Measurements from ENCODE around the gene MRFAP1. TPM values are rescaled to one million over a fixed set of nuclear protein-coding genes. Genes with fewer than 3 reads are reported as not detected.

MRFAP1 gene
- total RNA-seq, 4 donors from 2014 or later = 116 to 338 (median 155) TPM

DNA sequence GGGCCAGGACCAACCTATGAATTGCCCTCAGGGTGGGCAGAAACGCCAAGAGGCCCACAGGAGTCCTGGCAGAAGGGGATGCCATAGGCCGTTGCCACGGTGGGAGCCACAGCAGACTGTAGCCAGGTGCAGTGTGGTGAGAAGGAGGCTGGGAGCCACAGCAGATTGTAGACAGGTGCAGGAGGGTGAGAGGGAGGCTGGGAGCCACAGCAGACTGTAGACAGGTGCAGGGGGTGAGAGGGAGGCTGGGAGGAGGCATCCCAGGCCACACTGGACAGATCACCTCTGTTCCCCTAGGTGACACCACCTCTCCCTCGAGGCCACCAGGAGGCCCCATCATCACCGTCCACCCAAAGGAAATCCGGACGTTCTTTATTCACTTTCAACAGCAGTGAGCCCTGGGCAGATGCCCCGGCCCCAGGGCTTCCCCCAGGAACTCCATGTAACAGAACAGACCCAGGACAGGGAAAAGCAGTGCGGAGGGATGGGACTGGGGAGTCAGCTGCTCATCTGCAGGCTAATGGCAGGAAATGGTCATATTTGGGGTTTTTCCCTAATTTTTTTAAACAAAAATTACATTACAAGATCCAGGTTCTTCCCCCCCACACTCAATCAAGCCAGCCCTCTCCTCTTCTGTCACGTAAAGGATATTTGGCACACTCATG lies 19.5 kb upstream of the MRFAP1 start:
- Histone ChIP-seq H3K27ac (no peak overlapping the region), H3K36me3 (peaks cover 0 to 45% (median 0%) of the 10 kb centered on the region in 3 donors), H3K27me3 (no peaks in the 10 kb centered on the region), H3K9me3 (no peaks in the 10 kb centered on the region), H3K4me1 (no peaks in the 10 kb centered on the region), H3K4me3 (no peak overlapping the region)
- no peak for TF ChIP-seq POLR2A (IDR thresholded peaks at IDR 0.05)
- TF ChIP-seq, protein P1, sequence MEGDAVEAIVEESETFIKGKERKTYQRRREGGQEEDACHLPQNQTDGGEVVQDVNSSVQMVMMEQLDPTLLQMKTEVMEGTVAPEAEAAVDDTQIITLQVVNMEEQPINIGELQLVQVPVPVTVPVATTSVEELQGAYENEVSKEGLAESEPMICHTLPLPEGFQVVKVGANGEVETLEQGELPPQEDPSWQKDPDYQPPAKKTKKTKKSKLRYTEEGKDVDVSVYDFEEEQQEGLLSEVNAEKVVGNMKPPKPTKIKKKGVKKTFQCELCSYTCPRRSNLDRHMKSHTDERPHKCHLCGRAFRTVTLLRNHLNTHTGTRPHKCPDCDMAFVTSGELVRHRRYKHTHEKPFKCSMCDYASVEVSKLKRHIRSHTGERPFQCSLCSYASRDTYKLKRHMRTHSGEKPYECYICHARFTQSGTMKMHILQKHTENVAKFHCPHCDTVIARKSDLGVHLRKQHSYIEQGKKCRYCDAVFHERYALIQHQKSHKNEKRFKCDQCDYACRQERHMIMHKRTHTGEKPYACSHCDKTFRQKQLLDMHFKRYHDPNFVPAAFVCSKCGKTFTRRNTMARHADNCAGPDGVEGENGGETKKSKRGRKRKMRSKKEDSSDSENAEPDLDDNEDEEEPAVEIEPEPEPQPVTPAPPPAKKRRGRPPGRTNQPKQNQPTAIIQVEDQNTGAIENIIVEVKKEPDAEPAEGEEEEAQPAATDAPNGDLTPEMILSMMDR (IDR thresholded peaks at IDR 0.05) = no peak
- DNase-seq = no peak

DNA sequence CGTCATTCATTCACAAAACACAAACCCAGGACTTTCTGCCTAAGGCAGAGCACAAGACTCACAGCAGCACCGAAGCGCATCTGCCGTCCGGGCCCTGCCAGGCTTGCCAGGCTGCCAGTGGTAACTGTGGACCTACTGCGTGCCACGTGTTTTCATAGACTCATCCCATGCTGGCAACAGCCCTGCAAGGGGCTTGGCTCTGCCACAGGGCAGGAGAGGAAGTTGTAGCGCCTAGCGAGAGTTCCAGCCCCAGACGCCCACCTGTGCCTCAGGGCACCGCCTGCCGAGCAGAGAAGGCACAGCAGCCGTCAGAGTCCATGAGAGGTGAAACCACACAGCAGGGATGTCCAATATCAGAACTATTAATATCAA lies 18.9 kb upstream of the MRFAP1 start:
- no peak for TF ChIP-seq POLR2A (IDR thresholded peaks at IDR 0.05)
- TF ChIP-seq, protein P1 (IDR thresholded peaks at IDR 0.05) = no peak
- no peak for DNase-seq
- H3K36me3 ChIP-seq = peaks cover 0 to 40% (median 0%) of the 10 kb centered on the region in 3 donors

DNA sequence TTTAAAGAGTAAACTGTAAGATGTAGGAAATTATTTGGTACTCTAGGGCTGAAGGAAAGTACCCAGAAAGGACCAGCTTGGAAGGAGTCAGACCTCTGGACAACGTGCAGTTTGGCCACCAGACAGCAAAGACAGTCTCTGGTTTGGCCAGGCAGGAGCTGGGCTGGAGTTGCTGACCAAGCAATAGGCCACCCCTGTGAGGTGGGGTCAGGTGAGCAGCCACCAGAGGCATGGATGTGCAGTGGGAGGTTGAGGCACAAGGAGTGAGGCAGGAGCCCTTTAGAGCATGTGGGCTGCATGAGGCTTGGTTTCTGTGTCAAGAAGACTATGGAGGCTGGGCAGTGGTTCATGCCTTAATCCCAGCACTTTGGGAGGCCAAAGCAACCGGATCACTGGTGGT lies 17.7 kb upstream of the MRFAP1 start:
- H3K4me1 ChIP-seq = no peaks in the 10 kb centered on the region
- no peak overlapping the region for H3K27ac ChIP-seq
- TF ChIP-seq, protein P1 (IDR thresholded peaks at IDR 0.05) = no peak
- TF ChIP-seq POLR2A (IDR thresholded peaks at IDR 0.05) = no peak
- H3K4me3 ChIP-seq = no peak overlapping the region
- H3K27me3 ChIP-seq = no peaks in the 10 kb centered on the region
- no peak for DNase-seq
- H3K9me3 ChIP-seq = no peaks in the 10 kb centered on the region
- peaks cover 0 to 28% (median 0%) of the 10 kb centered on the region in 3 donors for H3K36me3 ChIP-seq

More for the DNA sequence above, 18.9 kb upstream of the MRFAP1 start:
- H3K4me3 ChIP-seq = no peak overlapping the region
- H3K9me3 ChIP-seq = no peaks in the 10 kb centered on the region
- no peak overlapping the region for H3K27ac ChIP-seq
- no peaks in the 10 kb centered on the region for H3K4me1 ChIP-seq
- no peaks in the 10 kb centered on the region for H3K27me3 ChIP-seq

DNA sequence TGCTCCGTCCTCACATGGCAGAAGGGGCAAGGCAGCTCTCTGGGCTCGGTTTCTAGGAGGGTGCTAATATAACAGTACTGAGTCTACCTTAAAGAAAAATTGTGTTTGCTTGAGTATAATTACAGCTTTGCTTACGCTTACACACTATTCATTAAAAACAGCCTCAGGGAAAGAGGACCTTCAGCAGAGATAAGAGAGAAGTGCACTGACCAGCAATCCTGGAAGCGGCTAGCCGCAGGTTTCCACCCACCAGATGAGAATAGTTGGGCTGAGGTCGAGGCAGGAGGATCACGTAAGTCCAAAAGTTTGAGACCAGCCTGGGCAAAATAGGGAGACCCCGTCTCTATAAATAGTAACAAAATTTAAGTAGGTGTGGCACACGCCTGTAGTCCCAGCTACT lies 15.2 kb upstream of the MRFAP1 start:
- DNase-seq = no peak
- no peak overlapping the region for H3K27ac ChIP-seq
- H3K9me3 ChIP-seq = no peaks in the 10 kb centered on the region
- H3K36me3 ChIP-seq = peaks cover 0 to 6% (median 0%) of the 10 kb centered on the region in 3 donors
- no peaks in the 10 kb centered on the region for H3K4me1 ChIP-seq
- TF ChIP-seq, protein P1 (IDR thresholded peaks at IDR 0.05) = no peak
- TF ChIP-seq POLR2A (IDR thresholded peaks at IDR 0.05) = no peak
- H3K4me3 ChIP-seq = no peak overlapping the region
- H3K27me3 ChIP-seq = no peaks in the 10 kb centered on the region

DNA sequence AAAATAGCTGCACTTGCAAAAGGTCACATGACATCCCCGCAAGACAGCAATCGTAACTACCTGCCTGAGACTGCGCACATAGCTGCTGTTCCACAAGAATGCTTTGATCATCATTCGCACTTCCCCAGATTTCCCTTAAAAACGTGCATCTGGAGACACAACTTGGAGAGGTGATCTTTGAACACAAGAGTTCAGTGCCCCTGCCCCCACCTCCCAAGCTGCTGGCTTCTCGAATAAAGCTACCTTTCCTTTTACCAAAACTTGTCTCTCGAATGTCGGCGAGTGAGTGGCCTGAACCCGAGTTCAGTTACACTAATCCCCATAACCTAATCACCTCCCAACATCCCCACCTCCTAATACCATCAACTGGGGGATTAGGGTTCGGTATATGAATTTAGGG lies 14.4 kb upstream of the MRFAP1 start:
- no peaks in the 10 kb centered on the region for H3K9me3 ChIP-seq
- no peak overlapping the region for H3K4me3 ChIP-seq
- DNase-seq = no peak
- H3K36me3 ChIP-seq = peaks cover 0 to 4% (median 0%) of the 10 kb centered on the region in 3 donors
- H3K27ac ChIP-seq = no peak overlapping the region
- no peaks in the 10 kb centered on the region for H3K27me3 ChIP-seq
- no peaks in the 10 kb centered on the region for H3K4me1 ChIP-seq
- TF ChIP-seq POLR2A (IDR thresholded peaks at IDR 0.05) = no peak
- TF ChIP-seq, protein P1 (IDR thresholded peaks at IDR 0.05) = no peak
